NK-92 (cell line): ENCODE measurements around the gene ZNF419.

Experiments
- DNase-seq: peaks from one replicate; lab custom pipeline; 2025; ENCODE audit not compliant: unreplicated experiment; lab: John Stamatoyannopoulos, UW

The ZNF419 gene

GRCh38 chr19:57527136-57527881 lies 39.8 kb downstream of the ZNF419 start, which contains the start of gene ZNF549:
TSS of gene ZNF549 (plus strand) at chr19:57527356. CDS start at chr19:57527574, 218 bp downstream.
- DNase-seq: no peak

GRCh38 chr19:57537953-57538547 lies 50.5 kb downstream of the ZNF419 start:
- DNase-seq: no peak
